GM23338 (cell line): ENCODE data around the gene KCTD19.

Source experiments
- CREB1 ChIP-seq: fragments of 250-450 bp; sonication (Bioruptor Pico); IDR thresholded peaks from 2 replicates; pipeline ENCODE4 v1.5.0; 2020; ENCODE audit warnings: low read depth, mild to moderate bottlenecking, moderate library complexity
- EZH2 ChIP-seq: fragments of 200-600 bp; sonication (generic); IDR thresholded peaks from one replicate; pipeline ENCODE4 v1.8.0; 2017; ENCODE audit warnings: antibody characterized with exemption, mild to moderate bottlenecking, low read depth; ENCODE audit not compliant: unreplicated experiment
- EZH2phosphoT487 ChIP-seq: fragments of 200-600 bp; sonication (generic); IDR thresholded peaks from one replicate; pipeline ENCODE4 v1.8.1; 2018; ENCODE audit warnings: antibody characterized with exemption; ENCODE audit not compliant: unreplicated experiment
- JUNB ChIP-seq: IDR thresholded peaks from one replicate; pipeline ENCODE4 v1.6.1; 2016; ENCODE audit warnings: antibody characterized with exemption; ENCODE audit not compliant: unreplicated experiment
- POLR2AphosphoS5 ChIP-seq: IDR thresholded peaks from 2 replicates; pipeline ENCODE4 v1.6.1; 2016; ENCODE audit warnings: antibody characterized with exemption, low read depth
- ZNF114 ChIP-seq: fragments of 250-450 bp; sonication (Bioruptor Pico); IDR thresholded peaks from 2 replicates; pipeline ENCODE4 v1.5.0; 2020; ENCODE audit warnings: mild to moderate bottlenecking, moderate library complexity
- ZNF331 ChIP-seq: fragments of 250-450 bp; sonication (Bioruptor Pico); IDR thresholded peaks from 2 replicates; pipeline ENCODE4 v1.5.0; 2020; ENCODE audit warnings: low read depth, mild to moderate bottlenecking, moderate library complexity
- TF ChIP-seq, protein P1 (sequence below), 2 experiments: fragments of 200-600 bp in 1 of 2; sonication (generic) in 1 of 2; conservative IDR thresholded peaks; 2 replicates each; pipeline versions ENCODE4 v1.5.1 to v1.6.1; 2016 to 2017; ENCODE audit warnings: antibody characterized with exemption in 2 of 2, low read depth in 2 of 2, mild to moderate bottlenecking in 2 of 2, moderate library complexity in 1 of 2
- TF ChIP-seq, protein P2 (sequence below): IDR thresholded peaks from one replicate; pipeline ENCODE4 v1.6.1; 2018; ENCODE audit warnings: antibody characterized with exemption; ENCODE audit not compliant: unreplicated experiment

DNA sequence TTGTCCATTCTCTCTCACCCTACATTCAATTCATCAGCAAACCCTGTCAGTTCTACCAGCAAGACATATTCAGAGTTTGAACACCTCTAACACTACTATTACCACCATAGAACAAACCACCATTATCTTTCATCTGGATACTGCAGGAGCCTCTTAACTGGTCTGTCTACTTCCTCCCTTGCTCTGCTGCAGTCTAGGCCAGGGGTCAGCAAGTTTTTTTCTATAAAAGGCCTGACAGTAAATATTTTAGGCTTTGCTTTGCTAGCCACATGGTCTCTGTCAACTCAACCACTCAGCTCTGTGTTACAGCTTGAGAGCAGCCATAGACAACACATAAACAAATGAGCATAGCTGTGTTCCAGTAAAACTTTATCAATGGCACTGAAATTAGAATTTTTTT lies 13.8 kb downstream of the KCTD19 start:
- TF ChIP-seq, protein P1, sequence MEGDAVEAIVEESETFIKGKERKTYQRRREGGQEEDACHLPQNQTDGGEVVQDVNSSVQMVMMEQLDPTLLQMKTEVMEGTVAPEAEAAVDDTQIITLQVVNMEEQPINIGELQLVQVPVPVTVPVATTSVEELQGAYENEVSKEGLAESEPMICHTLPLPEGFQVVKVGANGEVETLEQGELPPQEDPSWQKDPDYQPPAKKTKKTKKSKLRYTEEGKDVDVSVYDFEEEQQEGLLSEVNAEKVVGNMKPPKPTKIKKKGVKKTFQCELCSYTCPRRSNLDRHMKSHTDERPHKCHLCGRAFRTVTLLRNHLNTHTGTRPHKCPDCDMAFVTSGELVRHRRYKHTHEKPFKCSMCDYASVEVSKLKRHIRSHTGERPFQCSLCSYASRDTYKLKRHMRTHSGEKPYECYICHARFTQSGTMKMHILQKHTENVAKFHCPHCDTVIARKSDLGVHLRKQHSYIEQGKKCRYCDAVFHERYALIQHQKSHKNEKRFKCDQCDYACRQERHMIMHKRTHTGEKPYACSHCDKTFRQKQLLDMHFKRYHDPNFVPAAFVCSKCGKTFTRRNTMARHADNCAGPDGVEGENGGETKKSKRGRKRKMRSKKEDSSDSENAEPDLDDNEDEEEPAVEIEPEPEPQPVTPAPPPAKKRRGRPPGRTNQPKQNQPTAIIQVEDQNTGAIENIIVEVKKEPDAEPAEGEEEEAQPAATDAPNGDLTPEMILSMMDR (conservative IDR thresholded peaks at IDR 0.05; ENCODE audit: low read depth in 2 of 2), result no peak
- TF ChIP-seq CREB1 (CRISPR knock-in tag) (no peak), POLR2AphosphoS5 (no peak), EZH2phosphoT487 (no peak), EZH2 (no peak), ZNF331 (CRISPR knock-in tag) (no peak), JUNB (no peak), ZNF114 (CRISPR knock-in tag) (no peak)
- TF ChIP-seq, protein P2, sequence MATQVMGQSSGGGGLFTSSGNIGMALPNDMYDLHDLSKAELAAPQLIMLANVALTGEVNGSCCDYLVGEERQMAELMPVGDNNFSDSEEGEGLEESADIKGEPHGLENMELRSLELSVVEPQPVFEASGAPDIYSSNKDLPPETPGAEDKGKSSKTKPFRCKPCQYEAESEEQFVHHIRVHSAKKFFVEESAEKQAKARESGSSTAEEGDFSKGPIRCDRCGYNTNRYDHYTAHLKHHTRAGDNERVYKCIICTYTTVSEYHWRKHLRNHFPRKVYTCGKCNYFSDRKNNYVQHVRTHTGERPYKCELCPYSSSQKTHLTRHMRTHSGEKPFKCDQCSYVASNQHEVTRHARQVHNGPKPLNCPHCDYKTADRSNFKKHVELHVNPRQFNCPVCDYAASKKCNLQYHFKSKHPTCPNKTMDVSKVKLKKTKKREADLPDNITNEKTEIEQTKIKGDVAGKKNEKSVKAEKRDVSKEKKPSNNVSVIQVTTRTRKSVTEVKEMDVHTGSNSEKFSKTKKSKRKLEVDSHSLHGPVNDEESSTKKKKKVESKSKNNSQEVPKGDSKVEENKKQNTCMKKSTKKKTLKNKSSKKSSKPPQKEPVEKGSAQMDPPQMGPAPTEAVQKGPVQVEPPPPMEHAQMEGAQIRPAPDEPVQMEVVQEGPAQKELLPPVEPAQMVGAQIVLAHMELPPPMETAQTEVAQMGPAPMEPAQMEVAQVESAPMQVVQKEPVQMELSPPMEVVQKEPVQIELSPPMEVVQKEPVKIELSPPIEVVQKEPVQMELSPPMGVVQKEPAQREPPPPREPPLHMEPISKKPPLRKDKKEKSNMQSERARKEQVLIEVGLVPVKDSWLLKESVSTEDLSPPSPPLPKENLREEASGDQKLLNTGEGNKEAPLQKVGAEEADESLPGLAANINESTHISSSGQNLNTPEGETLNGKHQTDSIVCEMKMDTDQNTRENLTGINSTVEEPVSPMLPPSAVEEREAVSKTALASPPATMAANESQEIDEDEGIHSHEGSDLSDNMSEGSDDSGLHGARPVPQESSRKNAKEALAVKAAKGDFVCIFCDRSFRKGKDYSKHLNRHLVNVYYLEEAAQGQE, result no peak
